Astrocyte of the hippocampus (primary cell): ENCODE data around the gene PTPRT.

Experiments
- DNase-seq: peaks from one replicate; pipeline ENCODE4 v3.0.0; 2011; ENCODE audit warnings: low read depth, low spot score

Gene PTPRT

GRCh38 chr20:42063141-42063540 lies 1126.6 kb downstream of the PTPRT start:
- DNase-seq, result no peak

- DNase-seq, result no peak
These were observed 1136.4 kb downstream of the PTPRT start for GRCh38 chr20:42053350-42053749.

GRCh38 chr20:42051921-42052320 lies 1137.8 kb downstream of the PTPRT start:
- DNase-seq, result no peak

- DNase-seq, result no peak
These were observed 1143.2 kb downstream of the PTPRT start for GRCh38 chr20:42046371-42047085.

- DNase-seq, result no peak
These were observed 1145.8 kb downstream of the PTPRT start for GRCh38 chr20:42043921-42044320.

- DNase-seq, result peak; percentile 2
These were observed 1148.6 kb downstream of the PTPRT start for GRCh38 chr20:42041000-42041565.

GRCh38 chr20:42027746-42028268 lies 1161.9 kb downstream of the PTPRT start:
- no peak for DNase-seq

- no peak for DNase-seq
These were observed 1163.1 kb downstream of the PTPRT start for GRCh38 chr20:42026599-42026998.

- DNase-seq, result peak; percentile 22
These were observed 1165.1 kb downstream of the PTPRT start for GRCh38 chr20:42024653-42025052.
